OCI-LY7 (cell line): ENCODE results near the gene OPRM1. TPM values are rescaled to one million over a fixed set of nuclear protein-coding genes. Genes with fewer than 3 reads are reported as not detected.

Experiments
- BruUV-seq: library from RNA; stranded (reverse); fragments of 400-500 nt; replicated peaks from 2 replicates; lab custom pipeline; 2021; lab: Mats Ljungman, UMichigan
- CTCF ChIA-PET: fragments of 300-600 bp; sonication (Branson Sonifier 250); formaldehyde crosslinking; loops from one replicate; lab custom pipeline; 2022; ENCODE audit warnings: antibody characterized with exemption; ENCODE audit not compliant: unreplicated experiment; lab: Charles Lee
- POLR2A ChIA-PET: fragments of 300-600 bp; sonication (Branson Sonifier 250); formaldehyde crosslinking; loops from one replicate; lab custom pipeline; 2022; ENCODE audit warnings: antibody characterized with exemption; lab: Charles Lee
- DNase-seq: peaks from one replicate; pipeline ENCODE4 v3.0.0-alpha.2; 2015; ENCODE audit warnings: low spot score
- H2AFZ ChIP-seq: fragments of 200-600 bp; sonication (generic), shearing (Covaris generic); 2 replicates; pipeline ENCODE4 v1.6.1; 2014; ENCODE audit warnings: mild to moderate bottlenecking, antibody characterized with exemption, low read length, moderate library complexity
- H3K27ac ChIP-seq: fragments of 200-600 bp; sonication (generic); 2 replicates; pipeline ENCODE4 v1.5.1; 2014; ENCODE audit warnings: mixed run types, low read depth, mild to moderate bottlenecking, moderate library complexity, low read length, inconsistent platforms; ENCODE audit not compliant: poor library complexity, severe bottlenecking
- H3K36me3 ChIP-seq: fragments of 200-600 bp; sonication (generic); 2 replicates; pipeline ENCODE4 v1.6.1; 2014; ENCODE audit warnings: mild to moderate bottlenecking, antibody characterized with exemption, low read length, moderate library complexity, mixed read lengths; ENCODE audit not compliant: insufficient read depth
- H3K4me1 ChIP-seq: fragments of 200-600 bp; sonication (generic); 2 replicates; pipeline ENCODE4 v1.5.1; 2014; ENCODE audit warnings: mild to moderate bottlenecking, low read length; ENCODE audit not compliant: insufficient read depth, poor library complexity, severe bottlenecking
- H3K4me2 ChIP-seq: fragments of 200-600 bp; sonication (generic); 2 replicates; pipeline ENCODE4 v1.6.1; 2014; ENCODE audit warnings: mild to moderate bottlenecking, low read length
- H3K4me3 ChIP-seq: fragments of 200-600 bp; sonication (generic); 2 replicates; pipeline ENCODE4 v1.5.1; 2014; ENCODE audit warnings: mild to moderate bottlenecking, low read depth, low read length; ENCODE audit not compliant: poor library complexity, severe bottlenecking
- H3K79me2 ChIP-seq: fragments of 200-600 bp; sonication (generic); 2 replicates; pipeline ENCODE4 v1.6.1; 2016; ENCODE audit warnings: low read depth, mild to moderate bottlenecking, low read length, moderate library complexity, mixed read lengths; ENCODE audit not compliant: insufficient read depth
- H3K9me2 ChIP-seq: fragments of 200-600 bp; sonication (generic); 2 replicates; pipeline ENCODE4 v1.6.1; 2016; ENCODE audit warnings: mild to moderate bottlenecking, low read length, mixed read lengths; ENCODE audit not compliant: insufficient read depth
- H3K9me3 ChIP-seq: fragments of 200-600 bp; sonication (generic); 2 replicates; pipeline ENCODE4 v1.6.1; 2014; ENCODE audit warnings: mild to moderate bottlenecking, mixed run types, low read length, mixed read lengths
- H4K20me1 ChIP-seq: fragments of 200-600 bp; sonication (generic); 2 replicates; pipeline ENCODE4 v1.6.1; 2014; ENCODE audit warnings: mild to moderate bottlenecking, antibody characterized with exemption, low read length, moderate library complexity, mixed read lengths; ENCODE audit not compliant: insufficient read depth
- CTCF ChIP-seq: fragments of 200-600 bp; sonication (generic); conservative IDR thresholded peaks from 2 replicates; pipeline ENCODE4 v1.5.1; 2014; ENCODE audit warnings: mild to moderate bottlenecking, antibody characterized with exemption, low read length, moderate library complexity, mixed read lengths
- EZH2phosphoT487 ChIP-seq: fragments of 200-600 bp; sonication (generic); IDR thresholded peaks from 2 replicates; pipeline ENCODE4 v1.6.1; 2018; ENCODE audit warnings: low read depth, borderline replicate concordance, mild to moderate bottlenecking, mixed run types, antibody characterized with exemption, low read length, moderate library complexity, mixed read lengths
- intact Hi-C: fragments of 100-400 bp; cut with micrococcal nuclease; formaldehyde crosslinking; loops from one replicate; pipeline ENCODE4 v1.10.0; 2022; ENCODE audit not compliant: unreplicated experiment
- total RNA-seq, 2 experiments: library from RNA; depleted of rRNA in 1 of 2; stranded (reverse); fragments of >200 nt in 1 of 2; shearing (Covaris generic) in 1 of 2; gene quantifications; 2 replicates each; pipeline ENCODE4 v1.2.3, GENCODE V29; 2014 to 2022

Gene OPRM1
- total RNA-seq, 2 experiments from 2014 or later = not detected

DNA sequence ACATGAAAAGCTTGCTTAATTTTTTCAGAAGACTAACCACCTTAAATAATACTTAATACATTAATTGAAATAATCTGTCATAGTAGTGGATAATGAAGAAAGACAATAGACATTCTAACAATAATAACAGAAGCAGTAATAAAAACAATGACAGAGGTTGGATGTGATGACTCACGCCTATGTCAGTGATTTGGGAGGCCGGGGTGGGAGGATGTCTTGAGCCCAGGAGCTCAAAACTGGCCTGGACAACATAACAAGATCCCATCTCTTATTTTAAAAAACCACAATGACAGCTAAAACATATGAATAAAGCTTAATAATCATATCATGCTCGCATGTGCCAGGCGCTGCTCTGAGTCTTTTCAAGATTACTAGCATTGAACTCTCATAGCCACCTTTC lies 212.1 kb downstream of the OPRM1 start:
- POLR2A ChIA-PET = interaction anchor here (0.6 kb wide), 2 partner anchors 11 to 1045 kb away, joined by 3 to 4 read pairs; no protein-coding TSS in a partner anchor

GRCh38 chr6:154252678-154253077 lies 213.6 kb downstream of the OPRM1 start:
- CTCF ChIA-PET = no interaction called here

More for the DNA sequence above, 212.1 kb downstream of the OPRM1 start:
- no peak for DNase-seq
- intact Hi-C loops = no loop called here
- CTCF ChIA-PET = no interaction called here
- Histone ChIP-seq H3K4me2 (no peak overlapping the region), H3K9me3 (peaks cover 6% of the 10 kb centered on the region; the same call in 1 of the 2 replicates), H3K36me3 (no peaks in the 10 kb centered on the region), H4K20me1 (no peaks in the 10 kb centered on the region), H3K9me2 (no peaks in the 10 kb centered on the region), H2AFZ (no peak overlapping the region), H3K27ac (no peak overlapping the region), H3K4me1 (peaks cover 6% of the 10 kb centered on the region), H3K79me2 (no peaks in the 10 kb centered on the region), H3K4me3 (no peak overlapping the region)
- TF ChIP-seq CTCF (no peak), EZH2phosphoT487 (no peak)
- no TSS peak for BruUV-seq

More at GRCh38 chr6:154252678-154253077, 213.6 kb downstream of the OPRM1 start:
- DNase-seq = no peak
- H3K9me3 ChIP-seq = peaks cover 6% of the 10 kb centered on the region; the same call in 1 of the 2 replicates
- H2AFZ ChIP-seq = no peak overlapping the region
- H3K36me3 ChIP-seq = no peaks in the 10 kb centered on the region
- peaks cover 6% of the 10 kb centered on the region for H3K4me1 ChIP-seq
- H3K79me2 ChIP-seq = no peaks in the 10 kb centered on the region
- H3K4me2 ChIP-seq = no peak overlapping the region
- no peak overlapping the region for H3K4me3 ChIP-seq
- no peak overlapping the region for H3K27ac ChIP-seq
- no peaks in the 10 kb centered on the region for H3K9me2 ChIP-seq
- TF ChIP-seq EZH2phosphoT487 = no peak
- TF ChIP-seq CTCF = no peak
- H4K20me1 ChIP-seq = no peaks in the 10 kb centered on the region
- POLR2A ChIA-PET = no interaction called here
- BruUV-seq = no TSS peak
- intact Hi-C loops = no loop called here
